Ovary (tissue), 9 donors: Measurements from ENCODE around the gene ACVR2A. TPM values are rescaled to one million over a fixed set of nuclear protein-coding genes. Genes with fewer than 3 reads are reported as not detected.

ENCODE experiments used
- DNase-seq, 5 donors: peaks; one replicate each; pipeline ENCODE4 v3.0.0-alpha.2; 2019 to 2020
- H3K27ac ChIP-seq, 2 donors: fragments of 200-600 bp; one replicate each; pipeline versions ENCODE4 v1.5.1 to v1.8.0; 2019 to 2022
- H3K27me3 ChIP-seq: fragments of 200-600 bp; one replicate; pipeline ENCODE4 v1.8.0; 2022
- H3K36me3 ChIP-seq: fragments of 200-600 bp; sonication (generic); one replicate; pipeline ENCODE4 v1.5.1; 2019
- H3K4me1 ChIP-seq: one replicate; pipeline ENCODE4 v1.8.1; 2013; ENCODE audit warnings: mild to moderate bottlenecking, moderate library complexity; ENCODE audit not compliant: insufficient read depth
- H3K4me3 ChIP-seq: fragments of 200-600 bp; sonication (generic); one replicate; pipeline ENCODE4 v1.5.1; 2017
- H3K9me3 ChIP-seq, 2 donors: fragments of 200-600 bp in 1 of 2; sonication (generic) in 1 of 2; one replicate each; pipeline versions ENCODE4 v1.5.1 to v1.8.1; 2013 to 2019; ENCODE audit warnings: mild to moderate bottlenecking in 1 of 2, moderate library complexity in 1 of 2
- CTCF ChIP-seq, 3 donors: fragments of 450-650 bp in 2 of 3; fragments of 200-600 bp in 1 of 3; IDR thresholded peaks; one replicate each; pipeline versions ENCODE4 v1.5.1 to v1.8.0; 2016 to 2022; ENCODE audit warnings: antibody characterized with exemption in 3 of 3, mild to moderate bottlenecking in 1 of 3
- EP300 ChIP-seq: sonication (generic); formaldehyde crosslinking; IDR thresholded peaks from one replicate; pipeline ENCODE4 v1.6.1; 2017; ENCODE audit warnings: antibody characterized with exemption
- POLR2A ChIP-seq: fragments of 450-650 bp; IDR thresholded peaks from one replicate; pipeline ENCODE4 v1.6.1; 2017; ENCODE audit warnings: antibody characterized with exemption, mild to moderate bottlenecking, moderate library complexity
- WGBS, 3 donors: extraction: QIAGEN DNeasy Blood & Tissue Kit in 1 of 3; methylation state at CpG; one replicate each; pipeline versions ENCODE4 v1.1.5 to v1.1.7; 2013 to 2017; 5-methylcytosine and 5-hydroxymethylcytosine counted together
- intact Hi-C, 4 donors: fragments of 100-400 bp; cut with DNase I; formaldehyde crosslinking; loops; one replicate each; pipeline versions ENCODE4 v1.11.0 to v1.15.1; 2022 to 2023
- polyA plus RNA-seq, 2 donors: library from polyadenylated mRNA; stranded (reverse); fragments of 200-250 nt in 1 of 2; fragments of 350-450 nt in 1 of 2; fragmentation: Illumina TruSeq in 1 of 2; extraction: RNeasy Lipid Tissue Mini Kit (QIAGEN cat#74804) in 1 of 2; gene quantifications; one replicate each; pipeline ENCODE4 v1.2.3, GENCODE V29; 2013 to 2014
- total RNA-seq, 7 donors: library from RNA; depleted of rRNA in 2 of 7; stranded (reverse); fragments of >200 nt in 2 of 7; fragmentation: NEBNext Ultra II Directional in 3 of 7; extraction: Animal tissue kit (Norgen Biotek cat#: 25700) in 3 of 7; gene quantifications; one replicate each; pipeline versions ENCODE4 v1.1.0 to v1.2.4, GENCODE V29; 2016 to 2023
- donor health status: DM: no; HTN: no; CAD: no; lungs with moderate emphysema.
- donor health status: DM: no; HTN: no; CAD: no.
- donor health status: Bipolar disorder and iron deficiency.
- donor health status: DM: yes; HTN: yes; CAD: no.
- donor health status: DM: no; HTN: no; CAD: no.
- donor health status: DM: yes; HTN: yes; CAD: no.

The ACVR2A gene
- total and polyA plus RNA-seq, 9 donors: 4.5 to 36.9 (median 21.4) TPM

GRCh38 chr2:147879846-147880245 lies 35.0 kb downstream of the ACVR2A start:
- Histone ChIP-seq H3K27ac (no peak overlapping the region), H3K36me3 (no peaks in the 10 kb centered on the region), H3K4me3 (no peak overlapping the region), H3K9me3 (no peaks in the 10 kb centered on the region), H3K27me3 (no peaks in the 10 kb centered on the region), H3K4me1 (peaks cover 3% of the 10 kb centered on the region)
- TF ChIP-seq EP300 (no peak), CTCF (IDR thresholded peaks at IDR 0.05) (no peak)
- intact Hi-C loops: no loop called here
- DNase-seq: no peak

GRCh38 chr2:147882631-147883030 lies 37.8 kb downstream of the ACVR2A start:
- peaks cover 3% of the 10 kb centered on the region for H3K4me1 ChIP-seq
- no peak overlapping the region for H3K27ac ChIP-seq
- H3K9me3 ChIP-seq: no peaks in the 10 kb centered on the region
- no peak overlapping the region for H3K4me3 ChIP-seq
- DNase-seq: no peak
- intact Hi-C loops: no loop called here
- no peaks in the 10 kb centered on the region for H3K36me3 ChIP-seq
- no peak for TF ChIP-seq EP300
- no peak for TF ChIP-seq CTCF (IDR thresholded peaks at IDR 0.05)
- no peak for TF ChIP-seq POLR2A
- H3K27me3 ChIP-seq: no peaks in the 10 kb centered on the region

- TF ChIP-seq EP300: no peak
- no peaks in the 10 kb centered on the region for H3K27me3 ChIP-seq
- no peaks in the 10 kb centered on the region for H3K9me3 ChIP-seq
- H3K36me3 ChIP-seq: no peaks in the 10 kb centered on the region
- DNase-seq: no peak
- peaks cover 3% of the 10 kb centered on the region for H3K4me1 ChIP-seq
- no peak overlapping the region for H3K4me3 ChIP-seq
- intact Hi-C loops: no loop called here
- H3K27ac ChIP-seq: no peak overlapping the region
These were observed 40.0 kb downstream of the ACVR2A start for GRCh38 chr2:147884830-147885229.

- no peak for TF ChIP-seq POLR2A
- TF ChIP-seq EP300: no peak
- no peak for TF ChIP-seq CTCF (IDR thresholded peaks at IDR 0.05)
- WGBS, 3 donors: 90 to 98% (median 97%) methylated on average over 2 of the region's 2 CpGs
- intact Hi-C loops: no loop called here
- H3K27ac ChIP-seq: no peak overlapping the region
- H3K4me3 ChIP-seq: no peak overlapping the region
- DNase-seq: no peak
- H3K27me3 ChIP-seq: no peaks in the 10 kb centered on the region
- H3K9me3 ChIP-seq: no peaks in the 10 kb centered on the region
- H3K36me3 ChIP-seq: no peaks in the 10 kb centered on the region
- peaks cover 3% of the 10 kb centered on the region for H3K4me1 ChIP-seq
These were observed 41.3 kb downstream of the ACVR2A start for GRCh38 chr2:147886136-147886535.

GRCh38 chr2:147888680-147889079 lies 43.9 kb downstream of the ACVR2A start:
- Histone ChIP-seq H3K27me3 (no peaks in the 10 kb centered on the region), H3K4me1 (no peaks in the 10 kb centered on the region), H3K36me3 (no peaks in the 10 kb centered on the region), H3K27ac (no peak overlapping the region), H3K9me3 (no peaks in the 10 kb centered on the region), H3K4me3 (no peak overlapping the region)
- TF ChIP-seq POLR2A (no peak), EP300 (no peak), CTCF (IDR thresholded peaks at IDR 0.05) (no peak)
- WGBS, 3 donors: 47 to 56% (median 50%) methylated on average over 3 of the region's 3 CpGs
- intact Hi-C loops: no loop called here
- DNase-seq: no peak
